Mesendoderm (in vitro differentiated cells): ENCODE results near the gene EPB41L3.

Experiments
- DNase-seq: peaks from one replicate; pipeline ENCODE4 v3.0.0; 2013
- H2AK5ac ChIP-seq: 2 replicates; pipeline ENCODE4 v1.6.1; 2013; ENCODE audit warnings: low read length, inconsistent platforms
- H2BK120ac ChIP-seq: 2 replicates; pipeline ENCODE4 v1.6.1; 2013; ENCODE audit warnings: low read depth, mild to moderate bottlenecking, low read length, moderate library complexity, mixed read lengths
- H2BK15ac ChIP-seq: replicated peaks from 2 replicates; pipeline ENCODE4 v1.6.1; 2013; ENCODE audit warnings: low read depth, mild to moderate bottlenecking, moderate library complexity
- H2BK5ac ChIP-seq: 2 replicates; pipeline ENCODE4 v1.6.1; 2013; ENCODE audit warnings: low read length, inconsistent platforms
- H3K18ac ChIP-seq: 2 replicates; pipeline ENCODE4 v1.6.1; 2013; ENCODE audit warnings: mild to moderate bottlenecking, low read length, mixed read lengths
- H3K23ac ChIP-seq: one replicate; pipeline ENCODE4 v1.6.1; 2013; ENCODE audit warnings: low read length
- H3K27ac ChIP-seq: 2 replicates; pipeline ENCODE4 v1.5.1; 2013; ENCODE audit warnings: low read depth, mild to moderate bottlenecking, inconsistent platforms, low read length, moderate library complexity
- H3K27me3 ChIP-seq: 2 replicates; pipeline ENCODE4 v1.6.1; 2013; ENCODE audit warnings: low read length, control low read depth, mild to moderate bottlenecking, inconsistent platforms; ENCODE audit not compliant: insufficient read depth, poor library complexity
- H3K36me3 ChIP-seq: 2 replicates; pipeline ENCODE4 v1.6.1; 2013; ENCODE audit warnings: low read length, inconsistent platforms; ENCODE audit not compliant: control insufficient read depth, insufficient read depth
- H3K4ac ChIP-seq: one replicate; pipeline ENCODE4 v1.6.1; 2013; ENCODE audit warnings: low read depth, mild to moderate bottlenecking, low read length, moderate library complexity
- H3K4me1 ChIP-seq: 2 replicates; pipeline ENCODE4 v1.6.1; 2013; ENCODE audit warnings: low read depth, low read length, inconsistent platforms; ENCODE audit not compliant: control insufficient read depth
- H3K4me2 ChIP-seq: 2 replicates; pipeline ENCODE4 v1.6.1; 2013; ENCODE audit warnings: low read length
- H3K4me3 ChIP-seq: 2 replicates; pipeline ENCODE4 v1.5.1; 2013; ENCODE audit warnings: mild to moderate bottlenecking, low read length
- H3K56ac ChIP-seq: one replicate; pipeline ENCODE4 v1.6.1; 2013; ENCODE audit warnings: low read length
- H3K79me1 ChIP-seq: 2 replicates; pipeline ENCODE4 v1.6.1; 2013; ENCODE audit warnings: low read length, inconsistent platforms
- H3K79me2 ChIP-seq: 2 replicates; pipeline ENCODE4 v1.6.1; 2013; ENCODE audit warnings: mild to moderate bottlenecking, low read length; ENCODE audit not compliant: control insufficient read depth, insufficient read depth
- H3K9ac ChIP-seq: 2 replicates; pipeline ENCODE4 v1.6.1; 2013; ENCODE audit warnings: low read length, inconsistent platforms
- H4K5ac ChIP-seq: one replicate; pipeline ENCODE4 v1.6.1; 2013; ENCODE audit warnings: low read length
- H4K8ac ChIP-seq: one replicate; pipeline ENCODE4 v1.6.1; 2013; ENCODE audit warnings: low read depth, mild to moderate bottlenecking, control low read depth, low read length, moderate library complexity
- WGBS: extraction: QIAGEN DNeasy Blood & Tissue Kit; methylation state at CpG from one replicate; pipeline ENCODE4 v1.1.7; 2013; ENCODE audit warnings: low lambda C conversion rate, missing lambda C conversion rate; ENCODE audit not compliant: insufficient coverage; ENCODE audit errors: extremely low coverage; 5-methylcytosine and 5-hydroxymethylcytosine counted together

Gene EPB41L3

GRCh38 chr18:5506174-5506573, 37.6 kb downstream of the EPB41L3 start:
- H3K79me1 ChIP-seq = peaks cover 23% of the 10 kb centered on the region
- no peaks in the 10 kb centered on the region for H3K27me3 ChIP-seq
- H3K4me3 ChIP-seq = no peak overlapping the region

DNA sequence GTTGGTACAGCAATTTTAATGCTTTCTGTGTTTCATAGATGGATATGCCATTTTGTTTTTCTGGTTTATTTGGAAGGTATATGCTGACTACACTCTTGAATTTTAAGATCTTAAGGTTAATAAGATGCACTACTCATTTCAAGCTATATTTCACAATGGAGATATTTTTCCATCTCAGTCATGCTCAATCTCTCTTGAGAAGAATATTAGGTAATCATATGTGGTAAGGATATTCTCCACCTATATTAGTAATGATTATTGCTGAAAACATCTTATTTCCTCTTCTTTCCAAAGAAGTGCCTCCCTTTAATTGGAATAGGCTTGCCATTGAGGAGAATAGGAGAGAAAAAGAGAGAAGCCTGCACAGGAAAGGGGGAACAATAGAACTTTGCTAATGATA, 40.1 kb downstream of the EPB41L3 start:
- H2BK120ac ChIP-seq = no peak overlapping the region
- no peak for DNase-seq
- H3K4me3 ChIP-seq = no peak overlapping the region
- no peak overlapping the region for H4K5ac ChIP-seq
- no peaks in the 10 kb centered on the region for H3K36me3 ChIP-seq
- no peak overlapping the region for H2AK5ac ChIP-seq
- no peak overlapping the region for H4K8ac ChIP-seq
- no peak overlapping the region for H3K18ac ChIP-seq
- H2BK5ac ChIP-seq = no peak overlapping the region
- peaks cover 16% of the 10 kb centered on the region for H3K79me1 ChIP-seq
- no peak overlapping the region for H3K56ac ChIP-seq
- H2BK15ac ChIP-seq = no peak overlapping the region
- H3K27me3 ChIP-seq = no peaks in the 10 kb centered on the region
- no peak overlapping the region for H3K4me2 ChIP-seq
- no peak overlapping the region for H3K27ac ChIP-seq
- H3K23ac ChIP-seq = no peak overlapping the region
- no peak overlapping the region for H3K9ac ChIP-seq
- H3K79me2 ChIP-seq = peaks cover 5% of the 10 kb centered on the region
- H3K4me1 ChIP-seq = no peaks in the 10 kb centered on the region
- H3K4ac ChIP-seq = no peak overlapping the region

More at GRCh38 chr18:5506174-5506573, 37.6 kb downstream of the EPB41L3 start:
- Histone ChIP-seq H3K4me1 (peaks cover 5% of the 10 kb centered on the region), H3K4me2 (no peak overlapping the region), H2BK5ac (no peak overlapping the region), H2BK15ac (no peak overlapping the region), H3K23ac (no peak overlapping the region), H3K36me3 (no peaks in the 10 kb centered on the region), H4K5ac (no peak overlapping the region), H2AK5ac (no peak overlapping the region), H4K8ac (no peak overlapping the region), H3K4ac (no peak overlapping the region), H2BK120ac (no peak overlapping the region), H3K27ac (no peak overlapping the region), H3K56ac (no peak overlapping the region), H3K18ac (no peak overlapping the region), H3K79me2 (peaks cover 9% of the 10 kb centered on the region), H3K9ac (no peak overlapping the region)
- DNase-seq = no peak
- WGBS = no CpG with 5 or more reads among the region's 8 CpGs

DNA sequence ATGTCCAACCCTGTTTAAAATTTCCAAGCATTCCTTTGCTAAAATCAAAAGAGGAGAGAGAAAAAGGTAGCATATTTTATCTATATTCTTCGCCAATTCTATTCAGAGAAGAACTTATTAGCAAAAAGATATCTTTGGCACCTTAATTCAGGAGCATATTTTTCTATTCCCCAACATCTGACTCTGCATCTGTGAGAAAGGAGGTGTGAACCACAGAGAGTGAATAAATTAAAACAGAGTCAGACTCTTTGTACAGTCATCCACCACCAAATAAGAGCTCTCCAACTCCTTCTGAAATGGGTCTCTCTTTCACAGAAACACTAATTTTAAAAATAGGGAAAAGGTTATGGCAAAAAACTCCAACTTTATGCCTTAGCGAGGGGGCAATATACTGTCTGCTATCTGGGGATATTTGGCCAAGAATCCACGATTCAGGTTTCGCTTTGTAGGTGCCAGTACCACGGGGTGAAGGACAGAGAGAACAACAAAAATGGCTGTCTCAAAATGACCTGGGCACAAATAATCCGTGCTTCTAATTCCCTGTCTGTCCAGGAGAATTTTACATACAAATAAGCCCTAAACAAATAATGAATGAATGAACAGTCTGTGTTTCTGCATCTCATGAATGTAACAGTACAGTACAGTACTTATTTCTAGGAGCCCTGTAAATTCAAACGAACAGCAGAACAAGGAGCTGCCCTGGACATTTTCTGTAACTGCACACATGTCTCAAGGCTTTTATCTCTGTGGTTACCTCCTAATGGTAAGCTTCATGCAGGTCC, 43.4 kb downstream of the EPB41L3 start:
- DNase-seq = no peak
- no peak overlapping the region for H3K4me3 ChIP-seq
- H2BK120ac ChIP-seq = no peak overlapping the region
- no peak overlapping the region for H4K8ac ChIP-seq
- no peak overlapping the region for H4K5ac ChIP-seq
- no peak overlapping the region for H2BK5ac ChIP-seq
- no peaks in the 10 kb centered on the region for H3K27me3 ChIP-seq
- H3K4me2 ChIP-seq = no peak overlapping the region
- no CpG with 5 or more reads among the region's 7 CpGs for WGBS
- H3K27ac ChIP-seq = no peak overlapping the region
- no peaks in the 10 kb centered on the region for H3K36me3 ChIP-seq
- H3K79me1 ChIP-seq = peaks cover 15% of the 10 kb centered on the region
- peaks cover 6% of the 10 kb centered on the region for H3K79me2 ChIP-seq
- no peak overlapping the region for H3K9ac ChIP-seq
- no peak overlapping the region for H3K18ac ChIP-seq
- H2AK5ac ChIP-seq = no peak overlapping the region
- H3K23ac ChIP-seq = no peak overlapping the region
- no peak overlapping the region for H3K56ac ChIP-seq
- H3K4me1 ChIP-seq = no peaks in the 10 kb centered on the region
- H3K4ac ChIP-seq = no peak overlapping the region
- no peak overlapping the region for H2BK15ac ChIP-seq

- Histone ChIP-seq H4K8ac (no peak overlapping the region), H3K27ac (no peak overlapping the region), H3K4me2 (no peak overlapping the region), H3K4me1 (no peaks in the 10 kb centered on the region), H3K79me1 (peaks cover 16% of the 10 kb centered on the region), H2BK15ac (no peak overlapping the region), H4K5ac (no peak overlapping the region), H3K79me2 (peaks cover 5% of the 10 kb centered on the region), H3K23ac (no peak overlapping the region), H2BK5ac (no peak overlapping the region), H3K36me3 (no peaks in the 10 kb centered on the region), H3K4ac (no peak overlapping the region), H2BK120ac (no peak overlapping the region), H2AK5ac (no peak overlapping the region), H3K27me3 (no peaks in the 10 kb centered on the region), H3K4me3 (no peak overlapping the region), H3K9ac (no peak overlapping the region), H3K56ac (no peak overlapping the region), H3K18ac (no peak overlapping the region)
- no CpG with 5 or more reads among the region's 6 CpGs for WGBS
- DNase-seq = no peak
These were observed 45.3 kb downstream of the EPB41L3 start for GRCh38 chr18:5498452-5498851.

- Histone ChIP-seq H3K18ac (no peak overlapping the region), H3K27me3 (no peaks in the 10 kb centered on the region), H3K4ac (no peak overlapping the region), H3K27ac (no peak overlapping the region), H3K23ac (no peak overlapping the region), H4K5ac (no peak overlapping the region), H2AK5ac (no peak overlapping the region), H2BK15ac (no peak overlapping the region), H3K4me2 (no peak overlapping the region), H3K56ac (no peak overlapping the region), H4K8ac (no peak overlapping the region), H3K4me3 (no peak overlapping the region), H3K9ac (no peak overlapping the region), H2BK120ac (no peak overlapping the region), H2BK5ac (no peak overlapping the region), H3K4me1 (no peaks in the 10 kb centered on the region), H3K79me1 (peaks cover 12% of the 10 kb centered on the region), H3K79me2 (peaks cover 5% of the 10 kb centered on the region), H3K36me3 (no peaks in the 10 kb centered on the region)
- DNase-seq = no peak
- WGBS = no CpG with 5 or more reads among the region's 2 CpGs
These were observed 47.5 kb downstream of the EPB41L3 start for GRCh38 chr18:5496305-5496704.
